ENCODE results near the gene VPS4A.
"Not testable (repeated sequence)": the region's sequence is repeated elsewhere in the genome, so short reads cannot be mapped to it uniquely, and the experiment has no call there.

VPS4A gene

GRCh38 chr16:69294051-69294450 lies 17.1 kb upstream of the VPS4A start:
- peak overlapping the region; percentile 44 for H3K27ac Mint-ChIP-seq
- H3K36me3 Mint-ChIP-seq = peaks cover 12% of the 10 kb centered on the region
- H3K4me1 Mint-ChIP-seq = peaks cover 8% of the 10 kb centered on the region
- DNase-seq (ENCODE audit: low spot score in 2 of 2) (no peak), ATAC-seq (no peak)
- H3K9me3 Mint-ChIP-seq = no peaks in the 10 kb centered on the region
- H3K4me3 Mint-ChIP-seq = no peak overlapping the region

GRCh38 chr16:69296771-69297170 lies 14.4 kb upstream of the VPS4A start:
- not testable (repeated sequence) for H3K4me3 Mint-ChIP-seq; ATAC-seq; H3K4me1 Mint-ChIP-seq; H3K9me3 Mint-ChIP-seq; DNase-seq (ENCODE audit: low spot score in 2 of 2); H3K27ac Mint-ChIP-seq
- peaks cover 33% of the 10 kb centered on the region for H3K36me3 Mint-ChIP-seq

GRCh38 chr16:69298261-69298660 lies 12.9 kb upstream of the VPS4A start:
- no peak overlapping the region for H3K4me3 Mint-ChIP-seq
- H3K9me3 Mint-ChIP-seq = no peaks in the 10 kb centered on the region
- peak overlapping the region; percentile 43 for H3K27ac Mint-ChIP-seq
- no peak for ATAC-seq
- no peak for DNase-seq (ENCODE audit: low spot score in 2 of 2)
- H3K36me3 Mint-ChIP-seq = peaks cover 33% of the 10 kb centered on the region
- H3K4me1 Mint-ChIP-seq = peaks cover 6% of the 10 kb centered on the region

- DNase-seq (ENCODE audit: low spot score in 2 of 2) (no peak), ATAC-seq (no peak)
- Mint-ChIP-seq H3K27ac (peak overlapping the region; percentile 20), H3K4me3 (no peak overlapping the region), H3K36me3 (peaks cover 38% of the 10 kb centered on the region), H3K4me1 (no peaks in the 10 kb centered on the region), H3K9me3 (no peaks in the 10 kb centered on the region)
These were observed 10.0 kb upstream of the VPS4A start for GRCh38 chr16:69301187-69301586.

GRCh38 chr16:69301861-69302260 lies 9.3 kb upstream of the VPS4A start:
- Mint-ChIP-seq H3K27ac (peak overlapping the region; percentile 20), H3K4me3 (no peak overlapping the region)

GRCh38 chr16:69302301-69302700 lies 8.8 kb upstream of the VPS4A start:
- Mint-ChIP-seq H3K36me3 (peaks cover 38% of the 10 kb centered on the region), H3K27ac (no peak overlapping the region), H3K9me3 (no peaks in the 10 kb centered on the region), H3K4me1 (no peaks in the 10 kb centered on the region), H3K4me3 (no peak overlapping the region)
- no peak for ATAC-seq
- DNase-seq (ENCODE audit: low spot score in 2 of 2) = no peak

More at GRCh38 chr16:69301861-69302260, 9.3 kb upstream of the VPS4A start:
- ATAC-seq (no peak), DNase-seq (ENCODE audit: low spot score in 2 of 2) (no peak)
- H3K4me1 Mint-ChIP-seq = no peaks in the 10 kb centered on the region
- H3K9me3 Mint-ChIP-seq = no peaks in the 10 kb centered on the region
- H3K36me3 Mint-ChIP-seq = peaks cover 38% of the 10 kb centered on the region

- Mint-ChIP-seq H3K27ac (no peak overlapping the region), H3K4me3 (no peak overlapping the region), H3K9me3 (no peaks in the 10 kb centered on the region), H3K36me3 (peaks cover 10% of the 10 kb centered on the region), H3K4me1 (peaks cover 6% of the 10 kb centered on the region)
- DNase-seq (ENCODE audit: low spot score in 2 of 2) (no peak), ATAC-seq (no peak)
These were observed 5.1 kb upstream of the VPS4A start for GRCh38 chr16:69306031-69306430.

GRCh38 chr16:69307091-69307490 lies 4.1 kb upstream of the VPS4A start:
- ATAC-seq = no peak
- no peak overlapping the region for H3K4me3 Mint-ChIP-seq
- peaks cover 11% of the 10 kb centered on the region for H3K36me3 Mint-ChIP-seq
- no peaks in the 10 kb centered on the region for H3K9me3 Mint-ChIP-seq
- no peak overlapping the region for H3K27ac Mint-ChIP-seq
- peaks cover 11% of the 10 kb centered on the region for H3K4me1 Mint-ChIP-seq
- no peak for DNase-seq (ENCODE audit: low spot score in 2 of 2)

GRCh38 chr16:69307856-69308255 lies 3.3 kb upstream of the VPS4A start:
- Mint-ChIP-seq H3K4me1 (peaks cover 14% of the 10 kb centered on the region), H3K36me3 (peaks cover 18% of the 10 kb centered on the region), H3K4me3 (no peak overlapping the region), H3K27ac (no peak overlapping the region), H3K9me3 (no peaks in the 10 kb centered on the region)
- ATAC-seq (no peak), DNase-seq (ENCODE audit: low spot score in 2 of 2) (no peak)

- Mint-ChIP-seq H3K4me3 (peak overlapping the region; percentile 96), H3K4me1 (peaks cover 28% of the 10 kb centered on the region), H3K27ac (no peak overlapping the region), H3K36me3 (peaks cover 33% of the 10 kb centered on the region), H3K9me3 (no peaks in the 10 kb centered on the region)
- DNase-seq (ENCODE audit: low spot score in 2 of 2) (no peak), ATAC-seq (no peak)
These were observed 1.8 kb upstream of the VPS4A start for GRCh38 chr16:69309316-69309715.

- no peaks in the 10 kb centered on the region for H3K9me3 Mint-ChIP-seq
- H3K36me3 Mint-ChIP-seq = peaks cover 52% of the 10 kb centered on the region
- DNase-seq (ENCODE audit: low spot score in 2 of 2) = peak; percentile 47 to 80
- peak; percentile 76 for ATAC-seq
- peaks cover 32% of the 10 kb centered on the region for H3K4me1 Mint-ChIP-seq
- peak overlapping the region; percentile 95 for H3K27ac Mint-ChIP-seq
- peak overlapping the region; percentile 96 for H3K4me3 Mint-ChIP-seq
These were observed 610 bp downstream of the VPS4A start for GRCh38 chr16:69311533-69312387.

- no peaks in the 10 kb centered on the region for H3K9me3 Mint-ChIP-seq
These were observed 2.3 kb downstream of the VPS4A start for GRCh38 chr16:69313469-69313868.

GRCh38 chr16:69314534-69314933 lies 3.4 kb downstream of the VPS4A start:
- Mint-ChIP-seq H3K27ac (no peak overlapping the region), H3K4me3 (no peak overlapping the region), H3K36me3 (peaks cover 79% of the 10 kb centered on the region), H3K4me1 (peaks cover 36% of the 10 kb centered on the region), H3K9me3 (no peaks in the 10 kb centered on the region)
- no peak for DNase-seq (ENCODE audit: low spot score in 2 of 2)
- no peak for ATAC-seq

More at GRCh38 chr16:69313469-69313868, 2.3 kb downstream of the VPS4A start:
- DNase-seq (ENCODE audit: low spot score in 2 of 2) (no peak), ATAC-seq (no peak)
- H3K4me3 Mint-ChIP-seq = peak overlapping the region; percentile 96
- H3K4me1 Mint-ChIP-seq = peaks cover 32% of the 10 kb centered on the region
- peak overlapping the region; percentile 56 for H3K27ac Mint-ChIP-seq
- peaks cover 70% of the 10 kb centered on the region for H3K36me3 Mint-ChIP-seq

- H3K9me3 Mint-ChIP-seq = no peaks in the 10 kb centered on the region
- H3K36me3 Mint-ChIP-seq = peaks cover 89% of the 10 kb centered on the region
- peak overlapping the region; percentile 78 for H3K27ac Mint-ChIP-seq
- DNase-seq (ENCODE audit: low spot score in 2 of 2) (no peak), ATAC-seq (no peak)
- H3K4me1 Mint-ChIP-seq = peaks cover 33% of the 10 kb centered on the region
- no peak overlapping the region for H3K4me3 Mint-ChIP-seq
These were observed 4.5 kb downstream of the VPS4A start for GRCh38 chr16:69315486-69316311.

GRCh38 chr16:69316595-69317034 lies 5.5 kb downstream of the VPS4A start:
- DNase-seq (ENCODE audit: low spot score in 2 of 2) (no peak), ATAC-seq (no peak)
- H3K9me3 Mint-ChIP-seq = no peaks in the 10 kb centered on the region
- no peak overlapping the region for H3K4me3 Mint-ChIP-seq
- peak overlapping the region; percentile 78 for H3K27ac Mint-ChIP-seq
- peaks cover 97% of the 10 kb centered on the region for H3K36me3 Mint-ChIP-seq
- peaks cover 35% of the 10 kb centered on the region for H3K4me1 Mint-ChIP-seq

Data from stimulated activated effector memory CD8-positive, alpha-beta T cell treated with anti-CD3 and anti-CD28 coated beads, Interleukin-12 subunit alpha, Interleukin-12 subunit beta, amount 100 ng/mL, for 72 hours (primary cell).